ENCODE data around the gene ATXN7. TPM values are rescaled to one million over a fixed set of nuclear protein-coding genes. Genes with fewer than 3 reads are reported as not detected.

ATXN7 gene
- total RNA-seq, 1 experiment from 2014 or later = 27.5 TPM

- RAD21 ChIA-PET (ENCODE audit: low non-redundant PET in 1 of 2, low total read pairs in 2 of 2, uncharacterized antibody in 2 of 2, unreplicated experiment in 2 of 2) = no interaction called here
- no peak overlapping the region for H3K4me2 ChIP-seq (ENCODE audit: low read length)
- no peaks in the 10 kb centered on the region for H3K4me1 ChIP-seq (ENCODE audit: control insufficient read depth in 1 of 2, insufficient read depth in 2 of 2, low read length in 2 of 2)
- H3K4me3 ChIP-seq (replicated peaks in 1 of 2; ENCODE audit: low read depth in 1 of 2, low read length in 2 of 2) = no peak overlapping the region
- H2AFZ ChIP-seq (ENCODE audit: low read depth, low read length, poor library complexity, severe bottlenecking) = no peak overlapping the region
- no peaks in the 10 kb centered on the region for H3K36me3 ChIP-seq (ENCODE audit: control insufficient read depth in 1 of 2, insufficient read depth in 2 of 2, low read length in 2 of 2)
- H4K20me1 ChIP-seq (ENCODE audit: insufficient read depth) = no peaks in the 10 kb centered on the region
- no peaks in the 10 kb centered on the region for H3K27me3 ChIP-seq (ENCODE audit: insufficient read depth, low read length)
- TF ChIP-seq JUND (IDR thresholded peaks at IDR 0.05) (no peak), ZFX (IDR thresholded peaks at IDR 0.05) (no peak)
- H3K79me2 ChIP-seq (ENCODE audit: insufficient read depth, low read length) = peaks cover 56% of the 10 kb centered on the region
- H3K27ac ChIP-seq (ENCODE audit: low read depth, low read length) = no peak overlapping the region
- H3K9me2 ChIP-seq (ENCODE audit: insufficient read depth) = no peaks in the 10 kb centered on the region
- H3K9me3 ChIP-seq (ENCODE audit: control insufficient read depth in 1 of 2, insufficient read depth in 1 of 2, low read depth in 1 of 2, low read length in 2 of 2) = no peaks in the 10 kb centered on the region
- DNase-seq (ENCODE audit: low read depth, low spot score) (no peak), ATAC-seq (no peak)
- POLR2A ChIA-PET = no interaction called here
- BruUV-seq (replicated peaks) = no TSS peak
- intact Hi-C loops (cut with micrococcal nuclease) = no loop called here
- CTCF ChIA-PET = no interaction called here
- no peak overlapping the region for H3K9ac ChIP-seq (ENCODE audit: low read length)
These were observed 80.0 kb downstream of the ATXN7 start for GRCh38 chr3:63943678-63944077.

GRCh38 chr3:63945558-63946096 lies 82.0 kb downstream of the ATXN7 start:
- Histone ChIP-seq H3K4me1 (ENCODE audit: control insufficient read depth in 1 of 2, insufficient read depth in 2 of 2, low read length in 2 of 2) (no peaks in the 10 kb centered on the region), H3K79me2 (ENCODE audit: insufficient read depth, low read length) (peaks cover 47% of the 10 kb centered on the region), H3K36me3 (ENCODE audit: control insufficient read depth in 1 of 2, insufficient read depth in 2 of 2, low read length in 2 of 2) (no peaks in the 10 kb centered on the region), H3K27me3 (ENCODE audit: insufficient read depth, low read length) (no peaks in the 10 kb centered on the region), H3K4me2 (ENCODE audit: low read length) (no peak overlapping the region), H3K9me2 (ENCODE audit: insufficient read depth) (no peaks in the 10 kb centered on the region), H3K9ac (ENCODE audit: low read length) (no peak overlapping the region), H3K4me3 (replicated peaks in 1 of 2; ENCODE audit: low read depth in 1 of 2, low read length in 2 of 2) (no peak overlapping the region), H2AFZ (ENCODE audit: low read depth, low read length, poor library complexity, severe bottlenecking) (no peak overlapping the region), H4K20me1 (ENCODE audit: insufficient read depth) (0 out of 2 replicates have a peak, but pooled peaks cover 6% of the 10 kb centered on the region), H3K27ac (ENCODE audit: low read depth, low read length) (no peak overlapping the region), H3K9me3 (ENCODE audit: control insufficient read depth in 1 of 2, insufficient read depth in 1 of 2, low read depth in 1 of 2, low read length in 2 of 2) (no peaks in the 10 kb centered on the region)
- POLR2A ChIA-PET = no interaction called here
- ATAC-seq = no peak
- RAD21 ChIA-PET (ENCODE audit: low non-redundant PET in 1 of 2, low total read pairs in 2 of 2, uncharacterized antibody in 2 of 2, unreplicated experiment in 2 of 2) = no interaction called here
- CTCF ChIA-PET = no interaction called here
- BruUV-seq (replicated peaks) = no TSS peak
- no peak for TF ChIP-seq CBX3 (IDR thresholded peaks at IDR 0.05; ENCODE audit: low read depth)
- no peak for DNase-seq (ENCODE audit: low read depth, low spot score)
- intact Hi-C loops (cut with micrococcal nuclease) = no loop called here

- Histone ChIP-seq H3K27ac (ENCODE audit: low read depth, low read length) (no peak overlapping the region), H3K4me2 (ENCODE audit: low read length) (no peak overlapping the region), H3K4me3 (replicated peaks in 1 of 2; ENCODE audit: low read depth in 1 of 2, low read length in 2 of 2) (no peak overlapping the region), H3K4me1 (ENCODE audit: control insufficient read depth in 1 of 2, insufficient read depth in 2 of 2, low read length in 2 of 2) (no peaks in the 10 kb centered on the region), H3K9me2 (ENCODE audit: insufficient read depth) (no peaks in the 10 kb centered on the region), H2AFZ (ENCODE audit: low read depth, low read length, poor library complexity, severe bottlenecking) (no peak overlapping the region), H3K9me3 (ENCODE audit: control insufficient read depth in 1 of 2, insufficient read depth in 1 of 2, low read depth in 1 of 2, low read length in 2 of 2) (no peaks in the 10 kb centered on the region), H3K27me3 (ENCODE audit: insufficient read depth, low read length) (no peaks in the 10 kb centered on the region), H4K20me1 (ENCODE audit: insufficient read depth) (peaks cover 6% of the 10 kb centered on the region; the same call in 1 of the 2 replicates), H3K79me2 (ENCODE audit: insufficient read depth, low read length) (peaks cover 45% of the 10 kb centered on the region), H3K36me3 (ENCODE audit: control insufficient read depth in 1 of 2, insufficient read depth in 2 of 2, low read length in 2 of 2) (no peaks in the 10 kb centered on the region), H3K9ac (ENCODE audit: low read length) (no peak overlapping the region)
- POLR2A ChIA-PET = no interaction called here
- RAD21 ChIA-PET (ENCODE audit: low non-redundant PET in 1 of 2, low total read pairs in 2 of 2, uncharacterized antibody in 2 of 2, unreplicated experiment in 2 of 2) = no interaction called here
- ATAC-seq = no peak
- intact Hi-C loops (cut with micrococcal nuclease) = no loop called here
- BruUV-seq (replicated peaks) = no TSS peak
- CTCF ChIA-PET = no interaction called here
- DNase-seq (ENCODE audit: low read depth, low spot score) = no peak
- TF ChIP-seq ELF1 (IDR thresholded peaks at IDR 0.05; ENCODE audit: borderline replicate concordance, low read depth) (no peak), EGR1 (IDR thresholded peaks at IDR 0.05; ENCODE audit: low read depth) (no peak), JUND (IDR thresholded peaks at IDR 0.05) (no peak), ZFX (IDR thresholded peaks at IDR 0.05) (no peak), POLR2A (IDR thresholded peaks at IDR 0.05; ENCODE audit: borderline replicate concordance, extremely low read depth, insufficient read depth, insufficient read length) (no peak), TCF7L2 (IDR thresholded peaks at IDR 0.05; ENCODE audit: borderline replicate concordance, extremely low read depth, insufficient read depth, insufficient read length) (no peak), CBX3 (IDR thresholded peaks at IDR 0.05; ENCODE audit: low read depth) (no peak), YY1 (IDR thresholded peaks at IDR 0.05; ENCODE audit: extremely low read depth, insufficient replicate concordance, low read depth, low read length) (no peak), RAD21 (IDR thresholded peaks at IDR 0.05; ENCODE audit: low read depth) (no peak), ATF3 (IDR thresholded peaks at IDR 0.05) (no peak), POLR2AphosphoS5 (IDR thresholded peaks at IDR 0.05; ENCODE audit: low read depth, low read length) (no peak), CTCF (IDR thresholded peaks at IDR 0.05 in 2 of 3, conservative IDR thresholded peaks at IDR 0.05 in 1 of 3; ENCODE audit: borderline replicate concordance in 1 of 3, insufficient read depth in 1 of 3, low read depth in 2 of 3, low read length in 2 of 3) (no peak), SP1 (IDR thresholded peaks at IDR 0.05; ENCODE audit: low read depth) (no peak)
These were observed 83.1 kb downstream of the ATXN7 start for GRCh38 chr3:63946753-63947152.

All from HCT116 (cell line).